ENCODE data around the gene BCL11B.

DNA sequence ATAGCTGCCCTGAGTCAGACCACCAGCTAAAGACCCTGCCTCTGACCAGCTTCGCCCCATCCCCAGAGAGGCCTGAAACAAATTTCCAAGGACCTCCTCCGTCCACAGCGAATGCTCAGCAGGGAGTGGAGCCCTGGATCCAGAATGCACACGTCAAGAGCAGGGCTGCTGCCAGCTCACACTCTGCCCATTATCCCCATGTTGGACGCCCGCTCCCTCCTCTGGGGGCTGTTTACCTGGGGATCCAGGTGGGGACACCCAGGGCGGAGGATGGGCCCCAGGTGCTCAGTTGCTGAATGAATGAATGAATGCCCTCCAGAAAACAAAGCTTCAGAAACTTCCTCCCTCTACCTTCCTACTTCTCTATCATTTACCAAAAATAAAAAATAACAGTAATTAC is 18.1 kb downstream of the BCL11B start:
- no peak for TF ChIP-seq EZH2 (IDR thresholded peaks at IDR 0.05; ENCODE audit: borderline replicate concordance, low read depth, low read length, poor library complexity, severe bottlenecking)
- TF ChIP-seq, protein P1, sequence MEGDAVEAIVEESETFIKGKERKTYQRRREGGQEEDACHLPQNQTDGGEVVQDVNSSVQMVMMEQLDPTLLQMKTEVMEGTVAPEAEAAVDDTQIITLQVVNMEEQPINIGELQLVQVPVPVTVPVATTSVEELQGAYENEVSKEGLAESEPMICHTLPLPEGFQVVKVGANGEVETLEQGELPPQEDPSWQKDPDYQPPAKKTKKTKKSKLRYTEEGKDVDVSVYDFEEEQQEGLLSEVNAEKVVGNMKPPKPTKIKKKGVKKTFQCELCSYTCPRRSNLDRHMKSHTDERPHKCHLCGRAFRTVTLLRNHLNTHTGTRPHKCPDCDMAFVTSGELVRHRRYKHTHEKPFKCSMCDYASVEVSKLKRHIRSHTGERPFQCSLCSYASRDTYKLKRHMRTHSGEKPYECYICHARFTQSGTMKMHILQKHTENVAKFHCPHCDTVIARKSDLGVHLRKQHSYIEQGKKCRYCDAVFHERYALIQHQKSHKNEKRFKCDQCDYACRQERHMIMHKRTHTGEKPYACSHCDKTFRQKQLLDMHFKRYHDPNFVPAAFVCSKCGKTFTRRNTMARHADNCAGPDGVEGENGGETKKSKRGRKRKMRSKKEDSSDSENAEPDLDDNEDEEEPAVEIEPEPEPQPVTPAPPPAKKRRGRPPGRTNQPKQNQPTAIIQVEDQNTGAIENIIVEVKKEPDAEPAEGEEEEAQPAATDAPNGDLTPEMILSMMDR (conservative IDR thresholded peaks at IDR 0.05; ENCODE audit: low read depth, low read length) = no peak

Data from A673 (cell line).